CD4-positive, CD25-positive, alpha-beta regulatory T cell (primary cell): Measurements from ENCODE around the gene LRRFIP1. TPM values are rescaled to one million over a fixed set of nuclear protein-coding genes. Genes with fewer than 3 reads are reported as not detected.
"Not testable (repeated sequence)": the region's sequence is repeated elsewhere in the genome, so short reads cannot be mapped to it uniquely, and the experiment has no call there.

Source experiments
- ATAC-seq, 2 donors: fragments of 150-1000 bp; cut with Tn5 transposase; one replicate each; pipeline ENCODE4 v1.10.0; 2021; ENCODE audit warnings: low read depth in 2 of 2, moderate number of reproducible peaks in 2 of 2, moderate library complexity in 1 of 2
- DNase-seq, 3 donors: peaks; one replicate each; pipeline versions ENCODE4 v3.0.0 to v3.0.0-alpha.2; 2012 to 2022; ENCODE audit warnings: mixed read lengths in 1 of 3
- H3K27ac ChIP-seq: one replicate; pipeline ENCODE4 v1.7.0; 2013; ENCODE audit warnings: mild to moderate bottlenecking, low read length; ENCODE audit not compliant: insufficient read depth, poor library complexity, severe bottlenecking
- H3K27me3 ChIP-seq: one replicate; pipeline ENCODE4 v1.7.0; 2013; ENCODE audit warnings: low read length; ENCODE audit not compliant: control insufficient read depth, insufficient read depth
- H3K36me3 ChIP-seq: one replicate; pipeline ENCODE4 v1.7.0; 2013; ENCODE audit warnings: mild to moderate bottlenecking, low read length, moderate library complexity; ENCODE audit not compliant: control insufficient read depth, insufficient read depth
- H3K4me1 ChIP-seq: 2 replicates; pipeline ENCODE4 v1.7.0; 2013; ENCODE audit warnings: mild to moderate bottlenecking, low read length; ENCODE audit not compliant: insufficient read depth, control insufficient read depth, poor library complexity, severe bottlenecking
- H3K4me3 ChIP-seq: one replicate; pipeline ENCODE4 v1.7.0; 2013; ENCODE audit warnings: low read depth, mild to moderate bottlenecking, low read length, moderate library complexity
- H3K9me3 ChIP-seq, 2 experiments: 1 replicate in 1 of 2; 2 replicates in 1 of 2; pipeline ENCODE4 v1.7.0; 2013; ENCODE audit warnings: low read length in 2 of 2, mild to moderate bottlenecking in 1 of 2, moderate library complexity in 1 of 2; ENCODE audit not compliant: control insufficient read depth in 2 of 2
- H3K27ac Mint-ChIP-seq, 3 donors: one replicate each; pipeline ENCODE4 v1.8.0; 2020 to 2022; ENCODE audit warnings: mild to moderate bottlenecking in 3 of 3, mixed read lengths in 3 of 3, moderate library complexity in 2 of 3
- H3K27me3 Mint-ChIP-seq: one replicate; pipeline ENCODE4 v1.8.0; 2022; ENCODE audit warnings: mild to moderate bottlenecking, mixed read lengths
- H3K36me3 Mint-ChIP-seq: one replicate; pipeline ENCODE4 v1.8.0; 2020; ENCODE audit warnings: mixed read lengths
- H3K4me1 Mint-ChIP-seq, 4 donors: one replicate each; pipeline ENCODE4 v1.8.0; 2020 to 2022; ENCODE audit warnings: mixed read lengths in 4 of 4, mild to moderate bottlenecking in 1 of 4
- H3K4me3 Mint-ChIP-seq, 4 donors: one replicate each; pipeline ENCODE4 v1.8.0; 2020 to 2022; ENCODE audit warnings: mild to moderate bottlenecking in 4 of 4, mixed read lengths in 4 of 4, moderate library complexity in 3 of 4
- H3K9me3 Mint-ChIP-seq, 7 donors: one replicate each; pipeline ENCODE4 v1.8.0; 2020 to 2022; ENCODE audit warnings: mixed read lengths in 7 of 7, mild to moderate bottlenecking in 3 of 7, moderate library complexity in 2 of 7
- polyA plus RNA-seq, 4 donors: library from polyadenylated mRNA; unstranded; fragments of 300-500 nt; fragmentation: Illumina TruSeq; gene quantifications; one replicate each; pipeline ENCODE4 v1.2.3, GENCODE V29; 2021
- total RNA-seq: library from RNA; stranded (reverse); gene quantifications from one replicate; pipeline ENCODE4 v1.2.3, GENCODE V29; 2022

Gene LRRFIP1
- total and polyA plus RNA-seq, 5 donors from 2014 or later = 69.4 to 183 (median 80.3) TPM

DNA sequence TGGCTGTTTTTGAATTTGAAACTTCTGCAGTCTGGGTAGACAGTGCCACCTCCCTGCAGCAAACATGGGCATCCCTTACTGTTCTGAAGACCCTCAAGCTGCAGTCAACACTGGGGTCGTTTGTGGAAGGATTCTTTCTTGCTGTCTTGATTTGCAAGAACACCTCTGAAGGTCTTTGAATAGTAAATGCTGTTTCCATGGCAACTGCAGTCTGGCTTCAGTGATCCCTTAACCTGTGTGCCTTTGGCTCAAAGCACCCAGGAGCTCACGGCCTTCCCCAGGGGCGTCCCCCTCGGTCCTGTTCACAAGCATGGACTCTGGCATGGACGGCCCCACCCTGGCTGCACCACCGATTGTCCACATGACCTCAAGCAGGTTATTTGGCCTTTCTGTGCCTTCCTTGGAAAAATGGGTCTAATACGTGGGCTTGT, 38.3 kb downstream of the LRRFIP1 start:
- Histone ChIP-seq H3K4me3 (no peak overlapping the region), H3K27me3 (peaks cover 4% of the 10 kb centered on the region), H3K4me1 (no peaks in the 10 kb centered on the region), H3K27ac (no peak overlapping the region), H3K36me3 (no peaks in the 10 kb centered on the region), H3K9me3 (no peaks in the 10 kb centered on the region)
- peaks cover 0 to 7% (median 4%) of the 10 kb centered on the region in 4 donors for H3K4me1 Mint-ChIP-seq
- H3K27me3 Mint-ChIP-seq = peaks cover 52% of the 10 kb centered on the region
- DNase-seq = no peak
- no peak for ATAC-seq
- H3K36me3 Mint-ChIP-seq = no peaks in the 10 kb centered on the region
- no peak overlapping the region for H3K4me3 Mint-ChIP-seq
- peaks cover 0 to 2% (median 0%) of the 10 kb centered on the region in 7 donors for H3K9me3 Mint-ChIP-seq
- H3K27ac Mint-ChIP-seq = no peak overlapping the region

GRCh38 chr2:237666606-237667005, 39.2 kb downstream of the LRRFIP1 start:
- no peak overlapping the region for H3K4me3 Mint-ChIP-seq
- Histone ChIP-seq H3K27ac (no peak overlapping the region), H3K9me3 (no peaks in the 10 kb centered on the region), H3K36me3 (no peaks in the 10 kb centered on the region), H3K4me1 (no peaks in the 10 kb centered on the region), H3K4me3 (no peak overlapping the region), H3K27me3 (peaks cover 4% of the 10 kb centered on the region)
- H3K27ac Mint-ChIP-seq = no peak overlapping the region
- no peak for DNase-seq
- no peak for ATAC-seq
- no peaks in the 10 kb centered on the region for H3K36me3 Mint-ChIP-seq
- H3K9me3 Mint-ChIP-seq = peaks cover 0 to 2% (median 0%) of the 10 kb centered on the region in 7 donors
- H3K4me1 Mint-ChIP-seq = peaks cover 0 to 7% (median 4%) of the 10 kb centered on the region in 4 donors
- H3K27me3 Mint-ChIP-seq = peaks cover 47% of the 10 kb centered on the region

GRCh38 chr2:237667050-237667576, 39.7 kb downstream of the LRRFIP1 start:
- not testable (repeated sequence) for H3K9me3 Mint-ChIP-seq, H3K4me1 ChIP-seq, H3K27me3 ChIP-seq, H3K27ac ChIP-seq, ATAC-seq, H3K4me1 Mint-ChIP-seq, H3K36me3 ChIP-seq, H3K4me3 Mint-ChIP-seq, DNase-seq, H3K27ac Mint-ChIP-seq, H3K4me3 ChIP-seq, H3K36me3 Mint-ChIP-seq, H3K9me3 ChIP-seq
- H3K27me3 Mint-ChIP-seq = peaks cover 45% of the 10 kb centered on the region

GRCh38 chr2:237667893-237668292, 40.5 kb downstream of the LRRFIP1 start:
- peaks cover 0 to under 1% (median 0%) of the 10 kb centered on the region in 7 donors for H3K9me3 Mint-ChIP-seq

DNA sequence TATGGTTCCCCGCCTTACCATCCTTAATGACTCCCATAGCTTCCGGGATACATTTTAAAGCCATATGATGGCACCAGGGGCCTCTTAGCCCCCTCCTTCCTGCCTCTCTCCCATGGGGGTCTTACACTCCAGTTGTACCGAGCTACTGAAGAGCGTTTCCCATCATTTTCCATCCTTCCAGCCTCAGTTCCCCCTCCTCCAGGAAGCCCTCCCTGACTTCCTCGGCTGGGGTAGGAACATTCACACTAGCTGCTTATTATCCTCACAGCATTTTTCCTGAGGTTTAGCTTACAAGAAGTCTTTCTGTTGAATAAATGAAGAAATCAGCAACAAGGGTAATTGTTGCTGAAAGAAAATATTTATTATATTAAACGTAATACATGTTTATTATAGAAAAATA, 41.1 kb downstream of the LRRFIP1 start:
- H3K27ac Mint-ChIP-seq = no peak overlapping the region

More at GRCh38 chr2:237667893-237668292, 40.5 kb downstream of the LRRFIP1 start:
- Histone ChIP-seq H3K9me3 (no peaks in the 10 kb centered on the region), H3K27me3 (peaks cover 4% of the 10 kb centered on the region), H3K4me1 (peaks cover 2% of the 10 kb centered on the region), H3K36me3 (no peaks in the 10 kb centered on the region), H3K4me3 (no peak overlapping the region), H3K27ac (no peak overlapping the region)
- H3K4me1 Mint-ChIP-seq = peaks cover 2 to 7% (median 4%) of the 10 kb centered on the region in 4 donors
- no peak overlapping the region for H3K4me3 Mint-ChIP-seq
- no peak for ATAC-seq
- peaks cover 44% of the 10 kb centered on the region for H3K27me3 Mint-ChIP-seq
- DNase-seq = no peak
- no peaks in the 10 kb centered on the region for H3K36me3 Mint-ChIP-seq
- H3K27ac Mint-ChIP-seq = no peak overlapping the region

DNA sequence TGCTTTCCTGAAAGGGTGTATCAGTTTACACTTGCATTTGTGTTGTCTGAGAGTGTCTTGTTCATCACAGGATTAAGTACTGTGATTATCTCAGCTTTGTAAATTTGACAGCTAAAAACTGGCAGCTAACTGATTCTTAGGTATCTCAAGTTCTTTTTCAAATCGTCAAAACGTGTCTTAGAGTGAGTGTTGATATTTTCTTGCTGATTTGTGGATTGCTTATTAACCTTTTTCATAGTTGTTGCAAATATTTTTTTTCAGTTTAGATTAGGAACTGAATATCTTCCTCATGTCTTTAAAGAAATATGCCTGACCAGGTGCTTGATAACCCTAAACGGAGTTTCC, 41.9 kb downstream of the LRRFIP1 start:
- H3K4me3 Mint-ChIP-seq = no peak overlapping the region

More for the DNA sequence above, 41.1 kb downstream of the LRRFIP1 start:
- no peak overlapping the region for H3K27ac ChIP-seq
- Mint-ChIP-seq H3K36me3 (no peaks in the 10 kb centered on the region), H3K4me3 (no peak overlapping the region), H3K27me3 (peaks cover 39% of the 10 kb centered on the region), H3K4me1 (peaks cover 0 to 9% (median 8%) of the 10 kb centered on the region in 4 donors), H3K9me3 (peaks cover 0 to under 1% (median 0%) of the 10 kb centered on the region in 7 donors)
- H3K4me1 ChIP-seq = peaks cover 7% of the 10 kb centered on the region
- no peaks in the 10 kb centered on the region for H3K9me3 ChIP-seq
- no peak overlapping the region for H3K4me3 ChIP-seq
- no peaks in the 10 kb centered on the region for H3K36me3 ChIP-seq
- DNase-seq = no peak
- ATAC-seq = no peak
- peaks cover 4% of the 10 kb centered on the region for H3K27me3 ChIP-seq

DNA sequence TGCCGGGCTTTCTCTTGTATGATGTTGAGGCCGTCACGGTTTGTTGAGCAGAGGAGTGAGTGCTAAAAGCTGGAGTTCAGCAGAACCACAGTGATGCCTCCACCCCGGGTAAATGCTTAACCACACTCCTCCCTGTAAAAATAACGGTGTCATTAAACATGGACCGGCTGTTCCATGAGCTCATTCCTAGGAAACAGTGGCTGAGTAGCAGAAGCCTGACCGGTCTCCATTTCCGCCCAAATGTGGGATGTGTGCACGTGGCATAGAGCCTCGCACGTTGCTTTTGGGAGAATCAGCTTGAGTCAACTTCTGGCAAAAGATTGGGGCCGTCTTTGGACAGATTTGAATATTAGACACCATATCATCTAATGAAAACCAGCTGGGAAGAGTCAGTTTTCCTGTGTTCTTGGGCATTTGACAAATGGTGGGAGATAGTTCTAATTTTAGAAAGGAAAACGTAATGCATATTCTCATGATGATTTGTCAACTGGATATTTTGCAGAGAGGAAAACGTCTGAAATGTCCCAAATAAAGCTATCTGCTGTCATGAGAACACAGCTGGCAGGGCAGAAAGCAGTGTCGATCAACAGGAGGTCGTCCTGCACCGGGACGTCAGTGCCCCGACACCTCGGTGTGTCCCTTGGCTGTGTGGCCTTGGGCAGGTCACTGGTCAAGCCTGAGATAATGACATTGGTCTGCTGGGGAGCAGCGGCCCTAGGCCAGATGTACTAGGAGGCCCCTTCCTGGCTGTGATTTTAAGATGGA, 42.4 kb downstream of the LRRFIP1 start:
- Mint-ChIP-seq H3K27ac (no peak overlapping the region), H3K4me1 (peaks cover 5 to 21% (median 20%) of the 10 kb centered on the region in 4 donors), H3K36me3 (no peaks in the 10 kb centered on the region), H3K27me3 (peaks cover 26% of the 10 kb centered on the region), H3K9me3 (peaks cover 0 to 1% (median 0%) of the 10 kb centered on the region in 7 donors), H3K4me3 (no peak overlapping the region)
- Histone ChIP-seq H3K4me3 (no peak overlapping the region), H3K4me1 (peaks cover 20% of the 10 kb centered on the region), H3K27ac (no peak overlapping the region), H3K27me3 (peaks cover 2% of the 10 kb centered on the region), H3K9me3 (no peaks in the 10 kb centered on the region), H3K36me3 (no peaks in the 10 kb centered on the region)
- no peak for ATAC-seq
- DNase-seq = no peak

More for the DNA sequence above, 41.9 kb downstream of the LRRFIP1 start:
- H3K4me1 Mint-ChIP-seq = peaks cover 5 to 16% (median 15%) of the 10 kb centered on the region in 4 donors
- Histone ChIP-seq H3K27ac (no peak overlapping the region), H3K36me3 (no peaks in the 10 kb centered on the region), H3K27me3 (peaks cover 4% of the 10 kb centered on the region), H3K4me1 (peaks cover 16% of the 10 kb centered on the region), H3K9me3 (no peaks in the 10 kb centered on the region), H3K4me3 (no peak overlapping the region)
- H3K36me3 Mint-ChIP-seq = no peaks in the 10 kb centered on the region
- ATAC-seq = no peak
- no peak overlapping the region for H3K27ac Mint-ChIP-seq
- peaks cover 31% of the 10 kb centered on the region for H3K27me3 Mint-ChIP-seq
- no peak for DNase-seq
- peaks cover 0 to 1% (median 0%) of the 10 kb centered on the region in 7 donors for H3K9me3 Mint-ChIP-seq
